Measurements from ENCODE around the gene DOHH.
"Not testable (repeated sequence)": the region's sequence is repeated elsewhere in the genome, so short reads cannot be mapped to it uniquely, and the experiment has no call there.

Gene DOHH

DNA sequence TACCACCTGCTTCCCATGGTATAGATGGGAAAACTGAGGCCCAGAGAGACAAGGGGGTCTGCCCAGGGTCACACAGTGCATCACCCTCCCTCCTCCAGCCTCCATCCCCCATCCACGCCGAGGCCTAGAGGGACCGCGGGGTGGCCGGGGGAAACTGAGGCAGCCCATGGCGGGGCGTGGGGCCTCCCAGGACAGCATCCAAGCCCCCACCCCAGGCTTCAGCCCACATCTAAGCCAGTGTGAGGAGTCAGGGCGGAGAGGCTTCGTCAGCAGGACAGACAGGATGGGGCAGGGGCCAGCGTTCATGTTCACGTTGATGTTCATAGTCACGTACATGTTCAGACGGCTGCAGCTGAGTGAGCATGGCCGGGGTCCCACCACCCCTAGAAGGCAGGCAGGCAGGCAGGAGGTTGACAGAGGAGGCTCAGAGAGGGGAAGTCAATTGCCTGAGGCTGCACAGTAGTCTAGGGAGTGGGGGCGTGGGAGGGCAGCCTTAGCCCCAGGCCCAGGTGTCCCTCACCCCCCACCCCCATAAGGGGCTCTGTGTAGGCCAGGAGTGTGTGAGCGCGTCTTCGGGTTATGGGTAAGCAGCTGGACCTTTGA is 43.4 kb downstream of the DOHH start:
- no peak for DNase-seq

DNA sequence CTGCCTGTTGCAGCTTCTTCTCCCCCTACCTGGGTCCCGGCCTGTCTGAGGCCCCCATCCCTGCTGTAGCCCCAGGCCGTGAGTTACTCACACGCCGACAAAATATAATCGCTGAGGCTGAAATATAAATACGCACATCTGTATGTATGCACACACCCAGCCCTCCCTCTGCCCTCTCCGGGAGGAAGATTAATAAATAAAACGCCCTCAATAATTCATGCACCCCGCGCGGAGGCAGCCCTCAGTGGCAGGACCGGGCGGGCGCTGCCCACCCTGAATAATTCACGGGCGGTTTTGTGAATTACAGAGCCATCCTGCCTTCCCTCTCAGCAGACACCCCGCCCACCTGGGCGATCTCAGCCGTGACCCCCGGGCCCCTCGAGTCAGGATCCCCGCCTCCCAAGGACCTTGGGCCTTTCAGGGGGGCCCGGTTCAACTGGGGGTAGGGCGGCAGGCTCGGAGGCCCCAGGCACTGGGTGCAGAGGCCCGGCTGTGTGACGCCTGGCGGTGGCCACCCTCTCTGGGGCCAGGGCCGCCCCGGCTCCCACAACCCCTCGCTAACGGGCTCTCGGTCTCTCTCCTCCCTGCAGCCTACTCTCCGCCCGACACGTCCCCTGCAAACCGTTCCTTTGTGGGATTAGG is 44.4 kb downstream of the DOHH start:
- no peak for DNase-seq

DNA sequence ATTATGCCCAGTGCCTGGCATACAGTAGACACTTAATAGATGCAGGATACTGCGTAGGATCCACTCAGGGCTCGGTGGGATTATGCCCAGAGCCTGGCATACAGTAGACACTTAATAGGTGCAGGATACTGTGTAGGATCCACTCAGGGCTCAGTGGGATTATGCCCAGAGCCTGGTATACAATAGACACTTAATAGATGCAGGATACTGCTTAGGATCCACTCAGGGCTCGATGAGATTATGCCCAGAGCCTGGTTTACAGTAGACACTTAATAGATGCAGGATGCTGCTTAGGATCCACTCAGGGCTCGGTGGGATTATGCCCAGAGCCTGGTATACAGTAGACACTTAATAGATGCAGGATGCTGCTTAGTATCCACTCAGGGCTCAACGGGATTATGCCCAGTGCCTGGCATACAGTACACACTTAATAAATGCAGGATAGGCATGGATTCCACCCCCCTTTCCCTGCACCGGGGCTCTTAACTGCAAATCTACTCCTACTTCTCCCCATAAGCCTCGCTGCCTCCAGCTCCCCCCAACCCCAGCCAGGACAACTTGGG is 45.0 kb downstream of the DOHH start:
- DNase-seq: no peak

DNA sequence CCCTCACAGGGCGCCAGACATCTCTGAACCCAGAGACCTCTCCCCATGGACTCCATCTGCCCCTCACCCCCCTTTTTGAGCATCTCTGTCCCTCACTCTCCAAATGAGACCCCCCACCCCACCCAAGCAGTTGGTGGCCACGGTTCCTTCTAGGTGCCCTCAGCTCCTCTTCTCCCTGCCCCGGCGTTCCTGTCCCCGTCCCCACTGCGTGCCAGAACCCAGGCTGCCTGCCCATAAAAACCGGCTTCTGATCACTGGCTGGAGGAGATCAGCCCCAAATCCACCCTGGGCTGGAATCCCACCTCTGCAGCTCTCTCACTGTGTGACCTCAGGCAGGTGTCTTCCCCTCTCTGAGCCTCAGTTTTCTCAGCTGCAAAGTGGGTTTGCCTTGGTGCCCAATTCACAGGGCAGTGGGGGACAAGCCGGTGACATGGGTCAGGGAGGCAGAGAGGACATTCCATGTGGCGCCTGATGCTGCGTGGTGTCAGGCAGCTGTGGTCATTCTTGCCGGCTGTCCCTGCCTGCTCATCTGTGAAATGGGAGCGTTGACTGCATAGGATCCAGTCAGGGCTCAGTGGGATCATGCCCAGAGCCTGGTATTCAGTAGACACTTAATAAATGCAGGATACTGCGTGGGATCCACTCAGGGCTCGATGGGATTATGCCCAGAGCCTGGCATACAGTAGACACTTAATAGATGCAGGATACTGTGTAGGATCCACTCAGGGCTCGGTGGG is 45.6 kb downstream of the DOHH start:
- no peak for DNase-seq

DNA sequence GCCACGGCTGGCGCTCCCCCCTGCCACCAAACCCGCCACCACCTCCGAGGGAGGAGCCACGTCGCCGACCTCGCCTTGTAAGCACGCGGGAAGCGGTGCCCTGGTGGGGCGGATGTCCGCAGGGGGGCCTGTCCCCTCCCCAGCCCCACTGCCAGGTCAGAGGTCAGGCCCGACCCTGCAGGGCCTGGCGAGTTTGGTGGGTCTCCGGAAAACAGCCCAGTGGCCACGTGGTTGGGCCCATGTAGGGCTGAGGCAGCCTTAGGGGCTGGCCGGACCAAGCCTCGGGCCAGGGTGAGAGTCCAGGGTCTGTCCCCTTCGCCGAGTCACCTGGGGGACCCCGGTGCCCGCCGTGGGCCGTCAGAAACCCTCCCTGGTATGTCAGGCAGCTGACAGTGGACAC is 46.6 kb downstream of the DOHH start:
- no peak for DNase-seq

DNA sequence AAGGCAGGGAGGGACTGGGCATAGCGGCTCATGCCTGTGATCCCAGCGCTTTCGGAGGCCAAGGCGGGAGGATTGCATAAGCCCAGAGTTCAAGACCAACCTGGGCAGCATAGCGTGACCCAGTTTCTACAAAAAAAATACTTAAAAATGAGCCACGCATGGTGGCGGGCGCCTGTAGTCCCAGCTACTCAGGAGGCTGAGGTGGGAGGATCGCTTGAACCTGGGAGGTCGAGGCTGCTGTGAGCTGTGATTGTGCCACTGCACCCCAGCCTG is 47.6 kb downstream of the DOHH start:
- DNase-seq: not testable (repeated sequence)

DNA sequence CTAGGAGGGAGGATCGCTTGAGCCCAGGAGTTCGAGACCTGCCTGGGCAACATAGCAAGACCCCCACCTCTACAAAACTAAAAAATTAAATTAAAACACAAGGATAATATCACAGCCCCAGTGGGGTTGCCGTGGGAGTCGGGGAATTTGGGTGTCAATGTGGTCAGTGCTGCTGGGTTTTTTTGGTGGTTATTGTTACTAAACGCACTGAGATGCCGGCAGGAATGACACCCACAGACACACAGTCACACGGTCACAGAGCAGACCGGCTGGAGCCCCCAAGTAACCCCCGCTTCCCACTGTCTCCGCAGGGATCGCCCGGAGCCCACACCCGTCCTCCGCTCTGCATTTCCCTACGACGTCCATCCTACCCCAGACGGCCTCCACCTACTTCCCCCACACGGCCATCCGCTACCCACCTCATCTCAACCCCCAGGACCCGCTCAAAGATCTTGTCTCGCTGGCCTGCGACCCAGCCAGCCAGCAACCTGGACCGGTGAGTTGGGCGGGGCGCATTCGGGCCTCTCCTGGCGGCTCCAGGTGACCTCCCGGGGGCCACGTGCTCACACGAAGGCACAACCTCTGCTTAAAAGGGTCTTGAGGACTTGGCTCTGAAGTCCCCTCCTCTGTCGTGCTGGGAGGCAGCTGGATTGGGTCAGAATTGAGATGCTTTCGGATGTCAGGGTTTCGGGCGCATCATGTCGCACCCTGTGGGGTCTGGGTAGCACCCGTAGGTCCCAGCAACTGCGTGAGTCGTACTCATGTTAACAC is 48.1 kb downstream of the DOHH start:
- DNase-seq: no peak

DNA sequence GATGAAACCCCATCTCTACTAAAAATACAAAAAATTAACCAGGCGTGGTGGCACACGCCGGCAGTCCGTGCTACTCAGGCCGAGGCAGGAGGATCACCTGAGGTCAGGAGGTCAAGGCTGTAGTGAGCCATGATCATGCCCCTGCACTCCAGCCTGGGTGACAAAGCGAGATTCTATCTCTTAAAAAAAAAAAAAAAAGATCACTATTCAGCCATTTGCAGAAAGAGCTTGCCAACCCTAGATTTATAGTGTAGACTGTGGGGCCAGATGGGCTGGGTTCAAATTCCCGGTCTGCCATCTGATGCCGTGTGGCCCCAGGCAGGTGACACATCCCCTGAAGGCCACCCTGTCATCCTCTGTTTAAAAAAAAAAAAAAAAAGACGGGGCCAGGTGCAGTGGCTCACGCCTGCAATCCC is 49.0 kb downstream of the DOHH start:
- DNase-seq: no peak

DNA sequence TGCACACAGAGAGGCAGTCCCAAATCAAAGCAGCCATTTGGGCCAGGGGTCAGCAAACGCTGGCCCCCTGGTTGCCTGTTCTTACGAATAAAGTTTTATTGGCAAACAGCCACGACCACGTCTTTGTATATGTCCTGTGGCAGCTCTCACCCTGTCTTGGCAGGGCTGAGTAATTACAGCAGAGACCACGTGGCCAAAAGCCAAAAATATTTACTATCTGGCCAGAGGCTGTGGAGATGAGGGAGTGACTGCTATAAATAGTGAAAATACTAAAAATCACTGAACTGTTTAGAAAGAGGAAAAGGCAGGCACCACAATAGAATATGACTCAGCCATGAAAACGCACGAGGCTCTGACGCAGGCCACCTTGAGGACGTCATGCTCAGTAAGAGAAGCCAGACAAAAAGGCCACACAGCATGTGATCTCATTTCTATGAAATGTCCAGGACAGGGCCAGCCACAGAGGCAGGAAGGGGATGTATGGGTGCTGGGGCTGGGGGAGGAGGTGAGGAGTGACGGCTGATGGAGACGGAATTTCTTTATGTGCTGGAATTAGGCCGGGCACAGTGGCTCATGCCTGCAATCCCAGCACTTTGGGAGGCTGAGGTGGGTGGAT is 49.6 kb downstream of the DOHH start:
- DNase-seq: no peak

DNA sequence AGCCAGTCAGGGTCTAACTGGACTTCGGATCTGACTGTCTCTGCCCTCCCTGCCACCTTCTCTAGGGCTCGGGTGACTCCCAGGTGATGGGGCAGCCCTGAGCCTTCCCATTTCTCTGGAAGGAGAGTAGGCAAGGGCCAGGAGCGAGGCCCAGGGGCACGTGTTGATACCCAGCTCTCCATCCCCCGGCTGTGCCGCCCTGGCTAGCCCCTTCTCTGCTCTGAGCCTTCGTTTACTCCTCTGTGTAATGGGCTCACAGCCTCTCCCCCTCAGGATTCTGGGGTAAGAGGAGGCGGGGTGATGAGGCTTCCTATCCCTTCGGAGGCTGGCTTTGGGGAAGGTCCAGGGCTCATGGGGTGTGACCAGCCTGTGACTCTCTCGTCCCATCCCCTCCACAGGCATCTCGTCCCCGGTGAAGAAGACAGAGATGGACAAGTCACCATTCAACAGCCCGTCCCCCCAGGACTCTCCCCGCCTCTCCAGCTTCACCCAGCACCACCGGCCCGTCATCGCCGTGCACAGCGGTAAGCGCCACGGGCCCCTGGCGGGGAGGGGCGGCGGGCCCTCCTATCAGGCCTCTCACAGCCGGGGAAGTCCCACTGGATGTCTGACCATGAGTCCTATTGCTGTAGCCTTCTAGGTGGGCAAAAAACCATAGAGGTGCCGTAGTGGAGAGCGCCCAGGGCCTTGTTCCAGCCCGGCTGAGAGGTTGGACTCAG is 51.7 kb downstream of the DOHH start:
- no peak for DNase-seq

DNA sequence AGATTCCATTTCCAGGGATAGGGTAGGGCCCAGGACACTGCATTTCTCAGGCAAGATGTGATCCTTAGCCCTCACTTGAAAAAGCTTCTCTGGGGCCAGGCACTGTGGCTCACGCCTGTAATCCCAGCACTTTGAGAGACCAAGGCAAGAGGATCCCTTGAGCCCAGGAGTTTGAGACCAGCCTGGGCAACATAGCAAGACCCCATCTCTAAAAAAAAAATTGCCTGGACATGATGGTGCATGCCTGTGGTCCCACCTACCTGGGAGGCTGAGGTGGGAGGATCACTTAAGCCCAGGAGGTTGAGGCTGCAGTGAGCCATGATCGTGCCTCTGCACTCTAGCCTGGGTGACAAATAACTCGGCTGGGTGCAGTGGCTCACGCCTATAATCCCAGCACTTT is 53.8 kb downstream of the DOHH start:
- DNase-seq: not testable (repeated sequence)

DNA sequence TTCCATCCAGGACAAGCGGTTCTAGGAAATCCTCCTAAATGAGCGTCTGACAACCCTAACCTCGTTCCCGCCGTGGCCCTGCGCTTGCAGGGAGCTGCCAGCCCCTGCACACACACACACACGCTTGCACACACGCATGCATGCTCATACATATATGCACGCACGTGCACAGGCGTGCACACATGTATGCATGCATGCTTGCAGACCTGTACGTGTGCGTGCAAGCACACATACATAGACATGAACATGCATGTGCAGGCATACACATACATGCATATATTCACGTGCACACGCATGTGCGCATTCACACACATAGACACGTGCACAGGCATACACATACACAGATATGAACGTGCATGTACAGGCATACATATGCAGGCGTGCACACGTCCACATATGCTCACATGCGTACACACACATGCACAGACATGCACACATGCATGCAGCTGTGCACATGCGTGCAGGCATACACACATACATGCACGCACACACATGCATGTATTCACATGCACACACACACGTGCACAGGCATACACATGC is 55.7 kb downstream of the DOHH start:
- no peak for DNase-seq

DNA sequence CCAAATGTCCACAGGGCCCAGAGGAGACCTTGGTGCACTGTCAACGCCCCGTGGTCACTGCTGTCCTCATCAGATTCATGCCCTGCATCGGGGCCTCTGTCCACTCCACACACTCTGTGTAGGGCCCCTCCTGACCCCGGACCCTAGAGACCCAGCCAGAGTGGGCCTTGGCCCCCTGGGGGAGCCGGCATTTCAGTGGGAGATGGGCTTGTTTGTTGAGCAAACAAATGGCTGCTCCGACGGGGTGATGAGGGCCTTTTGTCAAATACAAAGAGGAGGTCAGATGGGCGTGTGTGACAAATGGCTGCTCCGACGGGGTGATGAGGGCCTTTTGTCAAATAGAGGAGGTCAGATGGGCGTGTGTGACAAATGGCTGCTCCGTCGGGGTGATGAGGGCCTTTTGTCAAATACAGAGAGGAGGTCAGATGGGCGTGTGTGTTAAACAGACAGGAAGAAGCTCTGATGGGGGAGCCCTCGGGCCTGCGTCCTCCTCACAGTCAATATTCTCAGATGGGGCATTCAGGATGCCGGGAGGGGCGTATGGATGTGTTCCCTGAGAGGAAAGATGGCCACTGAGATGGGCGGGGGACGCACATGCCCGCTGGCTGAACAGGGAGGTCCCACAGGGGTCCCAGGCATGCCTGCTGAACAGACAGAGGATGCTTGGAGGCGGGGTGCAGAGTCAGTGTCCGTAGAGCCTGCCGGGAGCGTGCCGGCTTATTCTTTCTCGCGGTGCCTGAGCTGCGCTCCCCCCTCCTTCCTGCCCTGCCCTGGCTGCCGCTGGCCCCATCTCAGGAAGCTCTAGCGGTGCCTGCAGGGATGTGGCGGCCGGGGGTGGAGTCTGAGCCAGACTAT is 56.4 kb downstream of the DOHH start:
- no peak for DNase-seq

DNA sequence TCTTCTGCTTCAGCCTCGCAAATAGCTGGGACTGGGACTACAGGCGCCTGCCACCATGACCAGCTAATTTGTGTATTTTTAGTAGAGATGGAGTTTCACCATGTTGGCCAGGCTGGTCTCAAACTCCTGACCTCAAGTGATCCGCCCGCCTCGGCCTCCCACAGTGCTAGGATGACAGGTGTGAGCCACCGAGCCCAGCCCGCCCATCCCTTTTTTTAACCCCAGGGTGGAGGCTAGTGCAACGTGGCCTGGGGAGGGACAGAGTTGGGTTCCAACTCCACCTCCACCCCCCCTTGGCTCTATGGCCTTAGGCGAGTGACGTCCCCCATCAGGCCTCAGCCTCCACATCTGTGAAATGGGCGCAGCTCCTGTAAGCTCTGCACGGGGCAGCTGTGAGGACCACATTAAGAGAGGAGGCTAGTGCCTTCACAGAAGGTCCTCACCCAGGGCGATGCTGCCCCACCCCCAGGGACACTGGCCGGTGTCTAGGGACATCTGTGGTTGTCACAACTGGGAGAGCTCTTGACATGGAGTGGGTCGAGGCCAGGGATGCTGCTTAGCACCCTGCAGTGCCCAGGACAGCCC is 57.9 kb downstream of the DOHH start:
- DNase-seq: no peak

DNA sequence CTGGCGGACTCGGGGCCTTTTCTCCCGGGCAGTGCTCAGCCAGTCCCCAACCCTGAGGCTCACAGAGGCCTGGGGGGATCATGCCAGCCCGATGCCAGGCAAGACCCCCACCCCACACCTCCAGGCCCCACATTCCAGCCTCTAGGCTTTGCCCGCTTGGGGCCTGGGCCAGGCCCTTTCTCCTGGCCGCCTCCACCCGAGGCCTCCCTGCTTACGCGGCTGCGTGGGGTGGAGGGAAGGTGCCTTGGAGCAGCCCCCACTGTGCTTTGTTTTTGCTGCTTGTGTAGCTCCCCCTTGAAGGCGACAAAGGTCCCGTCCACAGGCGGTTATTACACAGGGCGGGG is 58.5 kb downstream of the DOHH start:
- no peak for DNase-seq

DNA sequence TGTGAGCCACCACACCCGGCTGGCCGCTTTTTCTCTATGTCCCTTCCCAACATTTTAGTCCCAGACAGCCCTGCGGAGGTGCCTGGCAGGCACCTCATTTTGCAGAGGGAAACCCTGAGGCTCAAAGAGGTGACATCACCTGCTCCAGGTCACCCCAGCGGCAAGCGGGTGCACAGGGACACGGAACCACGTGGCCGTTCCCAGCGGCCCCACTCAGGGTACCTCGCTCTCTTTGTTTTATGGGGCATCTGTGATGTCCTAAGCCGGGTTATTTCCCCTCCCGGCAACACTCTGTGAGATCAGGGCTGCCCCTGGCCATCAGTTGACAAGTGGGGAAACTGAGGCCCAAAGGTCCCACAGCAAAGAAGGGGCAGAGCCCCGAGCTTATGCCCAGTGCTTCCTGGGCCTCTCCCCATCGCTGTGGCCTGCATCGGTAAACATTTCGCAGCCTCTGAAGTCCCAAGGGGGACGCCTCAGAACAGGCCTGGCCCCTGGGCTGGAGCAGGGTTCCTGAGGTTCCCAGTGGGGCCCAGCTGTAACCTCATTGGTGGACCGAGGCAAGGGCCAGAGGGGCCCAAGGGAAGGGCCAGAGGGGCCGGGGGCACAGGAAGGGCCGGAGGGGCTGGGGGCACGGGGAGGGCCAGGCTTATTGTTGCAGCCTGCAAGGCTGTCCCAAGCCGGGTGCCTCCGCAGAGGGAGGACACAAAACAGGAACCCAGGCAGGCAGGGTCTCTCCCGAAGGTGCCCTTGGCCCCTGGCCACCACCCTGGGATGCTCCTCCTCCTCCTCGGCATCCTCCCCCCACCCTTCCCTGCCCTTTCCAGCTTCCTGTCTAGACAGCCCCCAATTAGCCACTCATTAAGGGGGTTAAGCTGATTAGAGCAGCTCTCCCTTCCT is 59.1 kb downstream of the DOHH start:
- no peak for DNase-seq
